Tibial nerve (tissue), 4 donors: ENCODE results near the gene PRELID1. TPM values are rescaled to one million over a fixed set of nuclear protein-coding genes. Genes with fewer than 3 reads are reported as not detected.

ENCODE experiments used
- DNase-seq, 2 donors: peaks; one replicate each; pipeline ENCODE4 v3.0.0-alpha.2; 2019; ENCODE audit warnings: low spot score in 2 of 2
- H3K27ac ChIP-seq, 4 donors: fragments of 200-600 bp; sonication (generic) in 3 of 4; one replicate each; pipeline ENCODE4 v1.5.1; 2017 to 2019; ENCODE audit warnings: mild to moderate bottlenecking in 1 of 4
- H3K27me3 ChIP-seq, 2 donors: fragments of 200-600 bp; sonication (generic) in 1 of 2; one replicate each; pipeline versions ENCODE4 v1.5.1 to v1.6.0; 2017 to 2019
- H3K36me3 ChIP-seq, 3 donors: fragments of 200-600 bp; sonication (generic); one replicate each; pipeline ENCODE4 v1.5.1; 2018 to 2019
- H3K4me1 ChIP-seq, 4 donors: fragments of 200-600 bp; sonication (generic) in 3 of 4; one replicate each; pipeline ENCODE4 v1.5.1; 2017 to 2019
- H3K4me3 ChIP-seq, 4 donors: fragments of 200-600 bp; sonication (generic) in 3 of 4; one replicate each; pipeline ENCODE4 v1.5.1; 2017 to 2019; ENCODE audit warnings: mild to moderate bottlenecking in 1 of 4, moderate library complexity in 1 of 4
- H3K9me3 ChIP-seq, 4 donors: fragments of 200-600 bp; sonication (generic) in 3 of 4; one replicate each; pipeline ENCODE4 v1.5.1; 2017 to 2019
- CTCF ChIP-seq, 5 experiments: fragments of 200-600 bp in 3 of 5; fragments of 450-650 bp in 2 of 5; sonication (generic) in 3 of 5; IDR thresholded peaks; one replicate each; pipeline ENCODE4 v1.5.1; 2016 to 2019; ENCODE audit warnings: antibody characterized with exemption in 5 of 5, mild to moderate bottlenecking in 3 of 5, moderate library complexity in 2 of 5
- EP300 ChIP-seq, 2 donors: sonication (generic); formaldehyde crosslinking; IDR thresholded peaks; one replicate each; pipeline ENCODE4 v1.6.1; 2017; ENCODE audit warnings: antibody characterized with exemption in 2 of 2, mild to moderate bottlenecking in 1 of 2
- POLR2A ChIP-seq, 2 donors: fragments of 450-650 bp; IDR thresholded peaks; one replicate each; pipeline ENCODE4 v1.6.1; 2017; ENCODE audit warnings: antibody characterized with exemption in 2 of 2, mild to moderate bottlenecking in 2 of 2, moderate library complexity in 2 of 2
- WGBS, 2 donors: methylation state at CpG; one replicate each; pipeline ENCODE4 v1.1.5; 2018; 5-methylcytosine and 5-hydroxymethylcytosine counted together
- total RNA-seq, 4 donors: library from RNA; depleted of rRNA; stranded (reverse); fragments of >200 nt; gene quantifications; one replicate each; pipeline ENCODE4 v1.1.0, GENCODE V29; 2016

The PRELID1 gene
- total RNA-seq, 4 donors from 2014 or later: 52.6 to 87.0 (median 65.2) TPM

DNA sequence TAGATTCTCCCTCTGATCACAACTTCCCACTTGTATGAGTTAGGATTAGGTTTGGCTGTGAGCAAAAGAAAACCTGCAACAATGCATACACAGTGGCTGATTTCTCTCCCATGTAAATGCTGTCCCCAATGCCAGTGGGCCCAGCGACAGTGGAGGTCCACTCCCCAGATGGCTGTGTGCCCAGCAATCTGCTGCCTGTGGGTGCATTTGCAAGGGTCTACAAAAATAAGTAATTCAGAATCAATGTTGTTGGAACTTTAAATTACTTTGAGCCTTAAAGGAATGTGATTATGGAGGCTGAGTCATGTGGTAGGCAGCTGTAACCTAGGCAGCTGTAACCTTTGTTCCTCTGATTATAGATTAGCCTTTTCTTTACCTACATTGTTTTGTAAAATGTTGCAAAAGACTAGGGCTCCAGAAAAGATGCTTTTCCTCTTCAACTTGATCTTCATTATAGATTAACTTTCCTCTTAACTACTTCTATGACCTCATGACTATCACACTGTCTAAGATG, 22.3 kb downstream of the PRELID1 start:
- peaks cover 0 to 42% (median 0%) of the 10 kb centered on the region in 3 donors for H3K36me3 ChIP-seq
- TF ChIP-seq EP300 (IDR thresholded peaks at IDR 0.05) (no peak), POLR2A (IDR thresholded peaks at IDR 0.05) (no peak), CTCF (IDR thresholded peaks at IDR 0.05) (no peak)
- H3K27ac ChIP-seq: no peak overlapping the region
- H3K4me1 ChIP-seq: no peaks in the 10 kb centered on the region
- 62 to 70% methylated on average over 1 of the region's 1 CpG for WGBS, 2 donors
- H3K4me3 ChIP-seq: no peak overlapping the region
- no peaks in the 10 kb centered on the region for H3K27me3 ChIP-seq
- H3K9me3 ChIP-seq: no peaks in the 10 kb centered on the region
- no peak for DNase-seq

DNA sequence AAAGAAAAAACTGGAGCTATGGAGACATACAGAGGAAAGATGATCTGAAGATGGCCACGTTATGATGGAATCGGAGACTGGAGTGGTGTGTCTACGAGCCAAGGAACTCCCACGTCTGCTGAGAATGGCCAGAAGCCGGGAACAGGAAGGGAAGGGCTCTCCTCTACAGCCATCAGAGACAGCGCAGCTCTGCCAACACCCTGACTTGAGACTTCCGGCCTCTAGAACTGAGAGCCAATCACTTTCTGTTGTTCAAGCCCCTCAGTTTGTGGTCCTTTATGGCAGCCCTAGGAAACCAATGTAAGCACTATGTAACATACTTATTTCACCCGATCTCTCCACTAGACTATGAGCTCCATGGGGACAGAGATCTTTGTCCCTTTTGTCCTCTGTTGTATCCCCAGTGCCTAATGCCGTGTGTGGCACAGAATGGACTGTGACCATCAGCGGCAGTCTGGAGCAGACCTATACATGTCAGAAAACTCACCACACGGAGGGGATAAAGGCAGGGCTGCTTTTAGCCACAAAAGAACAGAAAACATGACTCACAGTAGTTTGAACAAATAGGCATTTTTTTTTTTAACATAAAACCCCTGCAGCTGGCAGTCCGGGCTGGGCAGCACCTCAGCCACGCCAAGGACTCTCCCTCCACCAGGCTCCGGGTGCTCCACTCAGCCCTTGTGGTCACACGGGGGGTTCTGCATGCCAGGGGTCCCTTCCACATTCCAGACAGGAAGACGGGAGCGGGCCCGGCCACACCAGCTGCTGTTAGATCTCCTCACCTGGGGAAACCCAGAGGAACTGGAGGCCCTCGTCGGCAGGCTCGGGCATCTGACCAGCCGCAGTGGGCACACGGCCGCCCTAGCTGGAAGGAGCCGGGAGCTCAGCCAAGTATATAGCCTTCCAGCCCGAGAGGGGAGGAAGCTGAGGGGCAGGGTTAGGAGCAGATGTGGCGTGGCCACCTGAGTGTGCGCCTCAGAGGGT, 24.2 kb downstream of the PRELID1 start:
- no peaks in the 10 kb centered on the region for H3K9me3 ChIP-seq
- WGBS, 2 donors: 69 to 74% methylated on average over 28 of the region's 28 CpGs
- H3K4me1 ChIP-seq: no peaks in the 10 kb centered on the region
- DNase-seq: no peak
- no peaks in the 10 kb centered on the region for H3K27me3 ChIP-seq
- no peak for TF ChIP-seq POLR2A (IDR thresholded peaks at IDR 0.05)
- TF ChIP-seq EP300 (IDR thresholded peaks at IDR 0.05): no peak
- TF ChIP-seq CTCF (IDR thresholded peaks at IDR 0.05): no peak
- no peak overlapping the region for H3K4me3 ChIP-seq
- peaks cover 0 to 60% (median 6%) of the 10 kb centered on the region in 3 donors for H3K36me3 ChIP-seq
- H3K27ac ChIP-seq: peak overlapping the region in 1 of 4 donors; percentile 15

DNA sequence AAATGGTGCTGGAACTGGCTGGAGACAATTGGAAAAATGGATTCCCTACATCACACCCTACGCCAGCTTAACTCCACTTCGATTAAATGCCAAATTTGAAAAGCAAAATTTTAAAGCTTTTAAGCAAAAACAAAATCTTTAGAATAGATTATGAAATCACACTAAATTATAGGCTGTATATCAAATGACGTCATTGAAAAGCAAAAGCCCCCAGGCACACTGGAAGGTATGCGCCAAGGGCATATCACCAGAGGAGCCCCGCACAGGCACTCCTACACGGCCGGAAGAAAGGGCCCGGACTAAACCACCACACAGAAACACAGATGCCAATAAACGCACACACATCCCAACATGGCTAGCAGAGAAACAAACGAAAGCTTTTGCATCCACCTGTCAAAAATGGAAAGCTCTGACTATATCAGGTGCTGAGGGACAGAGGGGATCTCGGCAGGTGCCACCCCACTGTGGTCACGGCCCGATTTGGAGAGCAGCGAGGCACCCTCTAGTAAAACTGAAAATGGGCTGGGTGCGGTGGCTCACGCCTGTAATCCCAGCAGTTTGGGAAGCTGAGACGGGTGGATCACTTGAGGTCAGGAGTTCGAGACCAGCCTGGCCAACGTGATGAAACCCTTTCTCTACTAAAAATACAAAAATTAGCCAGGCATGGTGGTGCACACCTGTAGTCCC, 25.1 kb downstream of the PRELID1 start:
- peak overlapping the region in 1 of 4 donors; percentile 15 for H3K27ac ChIP-seq
- no peak for DNase-seq
- no peaks in the 10 kb centered on the region for H3K4me1 ChIP-seq
- H3K27me3 ChIP-seq: no peaks in the 10 kb centered on the region
- 88 to 93% methylated on average over 19 of the region's 19 CpGs for WGBS, 2 donors
- no peak overlapping the region for H3K4me3 ChIP-seq
- no peak for TF ChIP-seq CTCF (IDR thresholded peaks at IDR 0.05)
- TF ChIP-seq EP300 (IDR thresholded peaks at IDR 0.05): no peak
- no peaks in the 10 kb centered on the region for H3K9me3 ChIP-seq
- peaks cover 3 to 69% (median 15%) of the 10 kb centered on the region in 3 donors for H3K36me3 ChIP-seq

- 90 to 95% methylated on average over 3 to 6 of the region's 6 CpGs for WGBS, 2 donors
- no peaks in the 10 kb centered on the region for H3K9me3 ChIP-seq
- no peak for DNase-seq
- H3K27me3 ChIP-seq: no peaks in the 10 kb centered on the region
- H3K4me1 ChIP-seq: no peaks in the 10 kb centered on the region
- no peak overlapping the region for H3K27ac ChIP-seq
- TF ChIP-seq EP300 (IDR thresholded peaks at IDR 0.05): no peak
- TF ChIP-seq POLR2A (IDR thresholded peaks at IDR 0.05): no peak
- no peak for TF ChIP-seq CTCF (IDR thresholded peaks at IDR 0.05)
- H3K4me3 ChIP-seq: no peak overlapping the region
- H3K36me3 ChIP-seq: peaks cover 6 to 75% (median 18%) of the 10 kb centered on the region in 3 donors
Observed at GRCh38 chr5:177329883-177330282, 26.3 kb downstream of the PRELID1 start.
